K562 (cell line): ENCODE results near the gene OR2H2. TPM values are rescaled to one million over a fixed set of nuclear protein-coding genes. Genes with fewer than 3 reads are reported as not detected.

Source experiments
- ATAC-seq: fragments of 200-7000 bp; cut with Tn5 transposase; 3 replicates; pipeline ENCODE4 v1.9.1; 2020; ENCODE audit warnings: moderate library complexity
- BruUV-seq: library from RNA; stranded (reverse); fragments of 400-500 nt; replicated peaks from 2 replicates; lab custom pipeline; 2021; lab: Mats Ljungman, UMichigan
- CTCF ChIA-PET: fragments of 300-600 bp; formaldehyde crosslinking; extraction: SDS; loops from one replicate; lab custom pipeline; 2021; ENCODE audit warnings: low intra/inter-chr PET ratio; lab: Yijun Ruan, JAX
- POLR2A ChIA-PET: fragments of 300-600, 350-650 bp; sonication (Branson Sonifier 250); formaldehyde crosslinking; extraction: SDS; loops from one replicate; lab custom pipeline; 2021; ENCODE audit warnings: antibody characterized with exemption, inconsistent platforms; lab: Yijun Ruan, JAX
- DNase-seq, 4 experiments: peaks; one replicate each; pipeline versions ENCODE4 v3.0.0 to v3.0.0-alpha.2; 2011 to 2018; ENCODE audit warnings: low spot score in 3 of 4, mixed read lengths in 3 of 4; ENCODE audit errors: extremely low read depth in 1 of 4
- FAIRE-seq: peaks from 2 replicates; lab custom pipeline; 2011; peaks lifted over from hg19 to GRCh38; lab: Jason Lieb, UNC
- H2AFZ ChIP-seq: 2 replicates; pipeline ENCODE4 v1.6.0; 2011; ENCODE audit warnings: low read depth, low read length, control low read depth, inconsistent platforms
- H3K27ac ChIP-seq: fragments of 200-600 bp; 3 replicates; pipeline ENCODE4 v1.8.0; 2011; ENCODE audit warnings: low read depth, mild to moderate bottlenecking, control low read depth, inconsistent platforms, low read length, moderate library complexity, mixed read lengths; ENCODE audit errors: extremely low read depth
- H3K27me3 ChIP-seq, 2 experiments: fragments of 300-600 bp in 1 of 2; 2 replicates in 1 of 2; 3 replicates in 1 of 2; pipeline versions ENCODE4 v1.6.0 to v1.8.0; 2011; ENCODE audit warnings: inconsistent platforms in 2 of 2, low read length in 2 of 2, mild to moderate bottlenecking in 1 of 2, mixed read lengths in 1 of 2, moderate library complexity in 1 of 2; ENCODE audit not compliant: control insufficient read depth in 2 of 2, insufficient read depth in 2 of 2
- H3K36me3 ChIP-seq: fragments of 300-600 bp; 3 replicates; pipeline ENCODE4 v1.8.0; 2011; ENCODE audit warnings: mild to moderate bottlenecking, low read length, inconsistent platforms; ENCODE audit not compliant: control insufficient read depth, insufficient read depth
- H3K4me1 ChIP-seq, 2 experiments: fragments of 200-600 bp in 1 of 2; replicated peaks in 1 of 2; 2 replicates in 1 of 2; 3 replicates in 1 of 2; pipeline versions ENCODE4 v1.5.1 to v1.8.0; 2011; ENCODE audit warnings: inconsistent platforms in 2 of 2, low read length in 2 of 2, mild to moderate bottlenecking in 1 of 2, mixed read lengths in 1 of 2, moderate library complexity in 1 of 2; ENCODE audit not compliant: control insufficient read depth in 2 of 2, insufficient read depth in 2 of 2
- H3K4me2 ChIP-seq: 2 replicates; pipeline ENCODE4 v1.6.1; 2011; ENCODE audit warnings: low read length, control low read depth, inconsistent platforms, mixed read lengths; ENCODE audit not compliant: insufficient read depth
- H3K4me3 ChIP-seq: fragments of 200-600 bp; sonication (generic), shearing (Covaris generic); 2 replicates; pipeline ENCODE4 v1.5.1; 2016; ENCODE audit warnings: control low read depth, inconsistent platforms
- H3K79me2 ChIP-seq: fragments of 200-600 bp; 3 replicates; pipeline ENCODE4 v1.8.0; 2011; ENCODE audit warnings: low read length, inconsistent platforms; ENCODE audit not compliant: control insufficient read depth, insufficient read depth
- H3K9ac ChIP-seq, 2 experiments: 2 replicates each; pipeline versions ENCODE4 v1.6.0 to v1.6.1; 2011; ENCODE audit warnings: low read depth in 2 of 2, low read length in 2 of 2, control low read depth in 1 of 2, inconsistent platforms in 1 of 2, mild to moderate bottlenecking in 1 of 2, mixed read lengths in 1 of 2; ENCODE audit not compliant: insufficient read depth in 1 of 2
- H3K9me1 ChIP-seq: one replicate; pipeline ENCODE4 v1.6.0; 2011; ENCODE audit warnings: inconsistent platforms, mild to moderate bottlenecking, low read length, moderate library complexity; ENCODE audit not compliant: control insufficient read depth, insufficient read depth
- H3K9me3 ChIP-seq: replicated peaks from 2 replicates; pipeline ENCODE4 v1.5.1; 2011; ENCODE audit warnings: low read depth, low read length, inconsistent platforms; ENCODE audit not compliant: control insufficient read depth, insufficient read depth
- H4K20me1 ChIP-seq: replicated peaks from 2 replicates; pipeline ENCODE4 v1.6.1; 2011; ENCODE audit warnings: low read length, inconsistent platforms, mixed read lengths; ENCODE audit not compliant: control insufficient read depth, insufficient read depth
- ATF7 ChIP-seq: fragments of 450-650 bp; IDR thresholded peaks from 2 replicates; pipeline ENCODE4 v1.7.1; 2014; ENCODE audit warnings: mild to moderate bottlenecking, moderate library complexity
- ETV6 ChIP-seq, 3 experiments: fragments of 150-350 bp in 1 of 3; sonication (generic) in 1 of 3; formaldehyde crosslinking in 1 of 3; IDR thresholded peaks; 2 replicates each; pipeline versions ENCODE4 v1.6.1 to v1.8.0; 2014 to 2022; ENCODE audit warnings: borderline replicate concordance in 2 of 3, low read depth in 2 of 3, antibody characterized with exemption in 1 of 3, low read length in 1 of 3, mild to moderate bottlenecking in 1 of 3, missing genetic modification reagents in 1 of 3
- FOXJ3 ChIP-seq: sonication (generic); formaldehyde crosslinking; IDR thresholded peaks from 2 replicates; pipeline ENCODE4 v1.4.0; 2020; ENCODE audit warnings: mild to moderate bottlenecking, missing genetic modification reagents
- SPI1 ChIP-seq: IDR thresholded peaks from 2 replicates; pipeline ENCODE4 v1.6.1; 2011; ENCODE audit warnings: low read depth, low read length, control low read depth, borderline replicate concordance
- TCF3 ChIP-seq: sonication (generic); formaldehyde crosslinking; IDR thresholded peaks from 2 replicates; pipeline ENCODE4 v1.4.0; 2020; ENCODE audit warnings: mild to moderate bottlenecking, missing genetic modification reagents
- TOE1 ChIP-seq, 2 experiments: fragments of 450-650 bp in 1 of 2; sonication (generic) in 1 of 2; formaldehyde crosslinking in 1 of 2; IDR thresholded peaks; 2 replicates each; pipeline versions ENCODE4 v1.7.1 to v1.8.0; 2016 to 2022; ENCODE audit warnings: borderline replicate concordance in 2 of 2, mild to moderate bottlenecking in 2 of 2, antibody characterized with exemption in 1 of 2, inconsistent platforms in 1 of 2, low read depth in 1 of 2, missing genetic modification reagents in 1 of 2, moderate library complexity in 1 of 2
- ZNF197 ChIP-seq: fragments of 200-800 bp; sonication (Bioruptor generic); IDR thresholded peaks from 2 replicates; pipeline ENCODE4 v1.6.1; 2016; ENCODE audit warnings: low read depth, missing genetic modification characterization, missing compliant biosample characterization
- WGBS: fragments of 100-300 bp; shearing (Covaris generic); methylation state at CpG from one replicate; pipeline ENCODE4 v1.1.6; 2016; ENCODE audit warnings: low coverage, mixed read lengths; ENCODE audit not compliant: insufficient coverage; ENCODE audit errors: missing lambda C conversion rate; 5-methylcytosine and 5-hydroxymethylcytosine counted together
- in situ Hi-C: fragments of 300-500 bp; cut with MboI; formaldehyde crosslinking; loops from 4 replicates; pipeline ENCODE4 v1.15.0; 2018; ENCODE audit warnings: inconsistent platforms, mixed read lengths
- intact Hi-C: fragments of 100-400 bp; cut with micrococcal nuclease; formaldehyde crosslinking; loops from 2 replicates; pipeline ENCODE4 v1.14.2; 2022
- polyA plus RNA-seq, 8 experiments: library from polyadenylated mRNA; depleted of rRNA in 4 of 8; stranded (reverse) in 5 of 8; unstranded in 3 of 8; fragments of >200 nt; fragmentation: Nextera tagmentation in 2 of 8; fragmentation: Illumina TruSeq in 1 of 8; extraction: Ambion mirVana in 2 of 8; extraction: Trizol in 1 of 8; gene quantifications; 2 replicates each; pipeline versions ENCODE4 v1.2.1 to v1.2.3, GENCODE V29; 2011 to 2014; ENCODE audit warnings: inconsistent platforms in 1 of 8, missing spikeins in 1 of 8
- total RNA-seq, 7 experiments: library from RNA; depleted of rRNA in 6 of 7; stranded (reverse); fragments of >200 nt in 6 of 7; fragmentation: Illumina TruSeq in 2 of 7; extraction: Trizol in 2 of 7; gene quantifications; 2 replicates each; pipeline versions ENCODE4 v1.2.1 to v1.2.3, GENCODE V29; 2011 to 2021; ENCODE audit warnings: low replicate concordance in 1 of 7
- TF ChIP-seq, protein P1 (sequence below), 2 experiments: fragments of 450-650 bp in 1 of 2; sonication (generic) in 1 of 2; formaldehyde crosslinking in 1 of 2; IDR thresholded peaks in 1 of 2; conservative IDR thresholded peaks in 1 of 2; 2 replicates each; pipeline versions ENCODE4 v1.6.1 to v1.8.1; 2016 to 2023; ENCODE audit warnings: mild to moderate bottlenecking in 2 of 2, moderate library complexity in 2 of 2, inconsistent platforms in 1 of 2, missing genetic modification reagents in 1 of 2

The OR2H2 gene
- total and polyA plus RNA-seq, 9 of the 15 experiments (the other 6 are each of a cell fraction or from before 2014, with no cell fraction given): not detected

- H3K9ac ChIP-seq: no peak overlapping the region
- no peaks in the 10 kb centered on the region for H3K4me1 ChIP-seq
- H3K4me2 ChIP-seq: no peak overlapping the region
- H2AFZ ChIP-seq: no peak overlapping the region
- no peaks in the 10 kb centered on the region for H3K79me2 ChIP-seq
- no peak for TF ChIP-seq ZNF197 (CRISPR knock-in tag)
- no peak for TF ChIP-seq FOXJ3 (CRISPR knock-in tag)
- TF ChIP-seq TCF3 (CRISPR knock-in tag): no peak
- no peak for TF ChIP-seq SPI1
- TF ChIP-seq, all 486 proteins: peak for 0
- BruUV-seq: no TSS peak
- H3K9me3 ChIP-seq: no peaks in the 10 kb centered on the region; the same call in 1 of the 2 replicates
- CTCF ChIA-PET: no interaction called here
- POLR2A ChIA-PET: no interaction called here
- no peak for FAIRE-seq
- ATAC-seq: no peak
- no peak overlapping the region for H3K4me3 ChIP-seq
- peaks cover 11 to 31% of the 10 kb centered on the region in 2 experiments for H3K27me3 ChIP-seq
- H4K20me1 ChIP-seq: no peaks in the 10 kb centered on the region
- no peaks in the 10 kb centered on the region for H3K9me1 ChIP-seq
- DNase-seq: no peak
- H3K27ac ChIP-seq: no peak overlapping the region
- intact Hi-C loops (no loop called here), in situ Hi-C loops (loop anchor here (25.0 kb wide), 1 partner anchor 739 kb away; no protein-coding TSS in a partner anchor)
- no peaks in the 10 kb centered on the region for H3K36me3 ChIP-seq
Observed at GRCh38 chr6:29576056-29576455, 8.9 kb upstream of the OR2H2 start.

- no TSS peak for BruUV-seq
- no peaks in the 10 kb centered on the region for H4K20me1 ChIP-seq
- no peak overlapping the region for H2AFZ ChIP-seq
- TF ChIP-seq ETV6 (IDR thresholded peaks at IDR 0.05; ENCODE audit: borderline replicate concordance in 1 of 2, low read depth in 2 of 2, low read length in 1 of 2) (no peak), ETV6 (CRISPR knock-in tag; IDR thresholded peaks at IDR 0.05; ENCODE audit: borderline replicate concordance) (no peak), ATF7 (peak; percentile 58; the same call in 1 of the 2 replicates), TOE1 (IDR thresholded peaks at IDR 0.05; ENCODE audit: borderline replicate concordance) (no peak), TOE1 (CRISPR knock-in tag; IDR thresholded peaks at IDR 0.05; ENCODE audit: borderline replicate concordance, low read depth) (no peak)
- TF ChIP-seq, protein P1, sequence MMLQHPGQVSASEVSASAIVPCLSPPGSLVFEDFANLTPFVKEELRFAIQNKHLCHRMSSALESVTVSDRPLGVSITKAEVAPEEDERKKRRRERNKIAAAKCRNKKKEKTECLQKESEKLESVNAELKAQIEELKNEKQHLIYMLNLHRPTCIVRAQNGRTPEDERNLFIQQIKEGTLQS (IDR thresholded peaks at IDR 0.05): peak; percentile 61
- TF ChIP-seq, protein P1 (CRISPR knock-in tag; conservative IDR thresholded peaks at IDR 0.05): no peak
- TF ChIP-seq, all 486 proteins: peak for 2
- Histone ChIP-seq H3K27ac (no peak overlapping the region), H3K9me3 (no peaks in the 10 kb centered on the region), H3K9me1 (no peaks in the 10 kb centered on the region), H3K4me2 (no peak overlapping the region), H3K79me2 (no peaks in the 10 kb centered on the region), H3K4me1 (no peaks in the 10 kb centered on the region), H3K36me3 (no peaks in the 10 kb centered on the region), H3K27me3 (peaks cover 12 to 39% of the 10 kb centered on the region in 2 experiments), H3K4me3 (no peak overlapping the region), H3K9ac (no peak overlapping the region)
- FAIRE-seq (no peak), ATAC-seq (no peak), DNase-seq (no peak)
- ChIA-PET POLR2A (interaction anchor here (0.5 to 1.5 kb wide), 4 partner anchors 11 to 50 kb away, joined by 3 to 5 read pairs (median 4); no protein-coding TSS in a partner anchor), CTCF (no interaction called here)
- in situ Hi-C loops (loop anchor here (25.0 kb wide), 1 partner anchor 740 kb away; no protein-coding TSS in a partner anchor), intact Hi-C loops (no loop called here)
- WGBS: under 1% methylated on average over 7 of the region's 7 CpGs
Observed at GRCh38 chr6:29577544-29577943, 7.4 kb upstream of the OR2H2 start.
